SK-N-MC (cell line): Measurements from ENCODE around the gene DNAH17.
A peak's percentile ranks its signal among the peaks of the same experiment; 100 is the strongest.

Experiments used
- DNase-seq: peaks from one replicate; pipeline ENCODE4 v3.0.0-alpha.2; 2011; ENCODE audit warnings: low read depth, low spot score
- H3K27ac ChIP-seq: fragments of 200-600 bp; sonication (generic); 2 replicates; pipeline ENCODE4 v1.5.1; 2016; ENCODE audit warnings: mixed run types
- H3K36me3 ChIP-seq: fragments of 200-600 bp; sonication (generic); 2 replicates; pipeline ENCODE4 v1.6.1; 2017; ENCODE audit warnings: antibody characterized with exemption, low read length, mixed read lengths; ENCODE audit not compliant: insufficient read depth
- H3K4me3 ChIP-seq: fragments of 200-600 bp; sonication (generic); 2 replicates; pipeline ENCODE4 v1.5.1; 2016
- H3K9ac ChIP-seq: fragments of 200-600 bp; sonication (generic); 2 replicates; pipeline ENCODE4 v1.8.0; 2017; ENCODE audit warnings: mixed run types, mixed read lengths; ENCODE audit not compliant: insufficient read length
- H3K9me3 ChIP-seq: fragments of 200-600 bp; sonication (generic); 2 replicates; pipeline ENCODE4 v1.6.1; 2017; ENCODE audit warnings: low read depth, mild to moderate bottlenecking, antibody characterized with exemption, low read length, moderate library complexity, mixed read lengths
- EZH2 ChIP-seq: fragments of 200-600 bp; sonication (generic); IDR thresholded peaks from one replicate; pipeline ENCODE4 v1.6.1; 2017; ENCODE audit warnings: antibody characterized with exemption
- FOXP2 ChIP-seq: optimal IDR thresholded peaks from 2 replicates; pipeline ENCODE3; 2011; ENCODE audit warnings: mild to moderate bottlenecking, moderate library complexity; ENCODE audit not compliant: insufficient read depth; ENCODE audit errors: extremely low read length, control extremely low read depth
- POLR2AphosphoS5 ChIP-seq: IDR thresholded peaks from 2 replicates; pipeline ENCODE4 v1.6.1; 2012; ENCODE audit warnings: mild to moderate bottlenecking, low read depth, low read length, borderline replicate concordance

DNAH17 gene

DNA sequence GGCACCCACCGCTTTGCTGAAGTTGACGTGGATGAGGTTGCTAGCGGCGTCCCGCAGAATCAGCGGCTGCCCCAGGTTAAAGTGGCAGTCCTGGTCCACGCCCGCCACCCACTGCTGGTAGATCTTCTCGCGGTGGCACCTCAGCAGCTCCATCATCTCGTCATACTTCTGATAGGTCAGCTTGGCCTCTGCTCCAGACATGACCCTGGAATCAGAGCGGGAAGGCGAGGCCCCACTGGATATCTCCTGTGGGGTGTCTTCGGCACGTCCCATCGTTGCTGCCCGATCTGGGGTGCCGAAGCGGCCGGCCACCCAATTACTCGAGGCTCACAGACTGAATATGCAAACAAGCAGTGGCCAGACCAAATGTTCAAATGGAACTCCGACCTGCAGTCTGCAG is 16.5 kb downstream of the DNAH17 start:
- Histone ChIP-seq H3K9ac (no peak overlapping the region), H3K27ac (no peak overlapping the region), H3K4me3 (no peak overlapping the region), H3K9me3 (no peaks in the 10 kb centered on the region), H3K36me3 (no peaks in the 10 kb centered on the region)
- TF ChIP-seq FOXP2: no peak
- TF ChIP-seq EZH2: no peak
- TF ChIP-seq POLR2AphosphoS5: no peak
- no peak for DNase-seq

GRCh38 chr17:78559749-78560368 is 17.3 kb downstream of the DNAH17 start:
- Histone ChIP-seq H3K27ac (no peak overlapping the region), H3K9ac (no peak overlapping the region), H3K4me3 (no peak overlapping the region), H3K36me3 (no peaks in the 10 kb centered on the region), H3K9me3 (no peaks in the 10 kb centered on the region)
- no peak for DNase-seq
- TF ChIP-seq POLR2AphosphoS5: no peak
- TF ChIP-seq FOXP2: no peak
- TF ChIP-seq EZH2: no peak

- H3K4me3 ChIP-seq: no peak overlapping the region
- no peaks in the 10 kb centered on the region for H3K36me3 ChIP-seq
- no peak for DNase-seq
- no peak overlapping the region for H3K27ac ChIP-seq
- no peaks in the 10 kb centered on the region for H3K9me3 ChIP-seq
- no peak overlapping the region for H3K9ac ChIP-seq
- TF ChIP-seq FOXP2: no peak
- no peak for TF ChIP-seq EZH2
- no peak for TF ChIP-seq POLR2AphosphoS5
Observed at GRCh38 chr17:78558989-78559388, 18.2 kb downstream of the DNAH17 start.

- no peak overlapping the region for H3K9ac ChIP-seq
- no peak for DNase-seq
- 0 out of 2 replicates have a peak overlapping the region, but pooled peaks have one; percentile 8 for H3K4me3 ChIP-seq
- no peak overlapping the region for H3K27ac ChIP-seq
- no peaks in the 10 kb centered on the region for H3K36me3 ChIP-seq
- H3K9me3 ChIP-seq: no peaks in the 10 kb centered on the region
- TF ChIP-seq EZH2 (no peak), POLR2AphosphoS5 (no peak), FOXP2 (no peak)
Observed at GRCh38 chr17:78558181-78558850, 18.9 kb downstream of the DNAH17 start.

- no peak overlapping the region for H3K4me3 ChIP-seq
- DNase-seq: peak; percentile 57
Observed at GRCh38 chr17:78557598-78558039, 19.6 kb downstream of the DNAH17 start.

DNA sequence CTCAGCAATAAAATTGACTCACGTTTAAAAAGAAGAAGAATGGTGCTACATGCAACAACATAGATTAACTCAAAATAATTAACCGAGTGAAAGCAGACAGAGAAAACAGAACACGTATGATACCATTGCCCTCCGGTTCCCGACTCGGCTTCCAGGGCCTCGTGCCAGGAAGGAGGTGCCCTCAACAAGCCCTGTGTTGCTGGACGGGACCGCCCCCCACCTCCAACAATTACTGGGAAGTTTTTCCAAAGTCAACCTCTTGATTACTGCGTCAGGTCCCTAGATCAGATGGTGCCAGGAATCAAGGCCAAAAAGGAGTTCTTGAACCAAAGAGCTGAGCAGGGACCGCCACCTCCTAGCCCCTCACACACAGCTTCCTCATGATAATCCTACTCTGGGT is 20.4 kb downstream of the DNAH17 start:
- Histone ChIP-seq H3K9ac (no peak overlapping the region), H3K4me3 (no peak overlapping the region), H3K27ac (no peak overlapping the region), H3K36me3 (no peaks in the 10 kb centered on the region), H3K9me3 (no peaks in the 10 kb centered on the region)
- no peak for DNase-seq
- TF ChIP-seq FOXP2: no peak
- no peak for TF ChIP-seq POLR2AphosphoS5
- no peak for TF ChIP-seq EZH2

More at GRCh38 chr17:78557598-78558039, 19.6 kb downstream of the DNAH17 start:
- no peaks in the 10 kb centered on the region for H3K36me3 ChIP-seq
- TF ChIP-seq POLR2AphosphoS5 (no peak), FOXP2 (no peak), EZH2 (no peak)
- no peak overlapping the region for H3K27ac ChIP-seq
- H3K9ac ChIP-seq: no peak overlapping the region
- H3K9me3 ChIP-seq: no peaks in the 10 kb centered on the region

DNA sequence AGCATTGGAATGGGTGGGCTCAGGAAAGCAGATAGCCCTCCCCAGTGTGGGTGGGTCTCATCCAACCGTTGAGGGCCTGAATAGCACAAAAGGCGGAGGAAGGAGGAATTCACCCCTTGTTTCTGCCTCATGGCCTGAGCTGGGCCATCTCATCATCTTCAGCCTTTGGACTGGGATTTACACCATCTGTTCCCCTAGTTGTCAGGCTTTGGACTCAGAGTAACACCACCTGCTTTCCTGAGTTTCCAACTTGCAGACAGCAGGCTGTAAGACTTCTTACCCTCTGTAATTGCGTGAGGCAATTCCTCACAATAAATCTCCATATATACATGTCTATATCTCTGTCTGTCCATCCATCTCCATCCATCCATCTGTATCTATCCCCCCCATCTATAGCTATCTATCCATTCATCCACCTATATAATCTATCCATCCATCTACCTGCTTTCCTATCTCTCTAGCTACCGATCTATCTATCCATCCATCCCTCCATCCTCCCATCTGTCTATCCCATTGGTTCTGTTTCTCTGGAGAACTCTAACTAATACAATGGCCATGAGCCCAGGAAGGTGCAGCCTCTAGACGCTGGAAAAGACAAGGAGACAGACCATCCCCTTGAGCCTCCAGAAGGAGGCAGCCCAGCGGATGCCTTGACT is 21.3 kb downstream of the DNAH17 start:
- TF ChIP-seq POLR2AphosphoS5: no peak
- no peak for TF ChIP-seq EZH2
- no peak for TF ChIP-seq FOXP2
- Histone ChIP-seq H3K27ac (no peak overlapping the region), H3K9ac (no peak overlapping the region), H3K9me3 (no peaks in the 10 kb centered on the region), H3K36me3 (no peaks in the 10 kb centered on the region), H3K4me3 (no peak overlapping the region)
- no peak for DNase-seq

GRCh38 chr17:78550464-78550863 is 26.7 kb downstream of the DNAH17 start:
- no peak for DNase-seq
- H3K9me3 ChIP-seq: no peaks in the 10 kb centered on the region
- H3K27ac ChIP-seq: no peak overlapping the region
- no peak overlapping the region for H3K4me3 ChIP-seq
- H3K9ac ChIP-seq: no peak overlapping the region
- TF ChIP-seq FOXP2 (no peak), EZH2 (no peak), POLR2AphosphoS5 (no peak)
- H3K36me3 ChIP-seq: no peaks in the 10 kb centered on the region

GRCh38 chr17:78548725-78549124 is 28.5 kb downstream of the DNAH17 start:
- no peak for DNase-seq
- no peaks in the 10 kb centered on the region for H3K9me3 ChIP-seq
- no peak overlapping the region for H3K4me3 ChIP-seq
- no peak for TF ChIP-seq FOXP2
- no peak for TF ChIP-seq POLR2AphosphoS5
- TF ChIP-seq EZH2: no peak
- H3K9ac ChIP-seq: no peak overlapping the region
- H3K27ac ChIP-seq: no peak overlapping the region
- H3K36me3 ChIP-seq: no peaks in the 10 kb centered on the region

DNA sequence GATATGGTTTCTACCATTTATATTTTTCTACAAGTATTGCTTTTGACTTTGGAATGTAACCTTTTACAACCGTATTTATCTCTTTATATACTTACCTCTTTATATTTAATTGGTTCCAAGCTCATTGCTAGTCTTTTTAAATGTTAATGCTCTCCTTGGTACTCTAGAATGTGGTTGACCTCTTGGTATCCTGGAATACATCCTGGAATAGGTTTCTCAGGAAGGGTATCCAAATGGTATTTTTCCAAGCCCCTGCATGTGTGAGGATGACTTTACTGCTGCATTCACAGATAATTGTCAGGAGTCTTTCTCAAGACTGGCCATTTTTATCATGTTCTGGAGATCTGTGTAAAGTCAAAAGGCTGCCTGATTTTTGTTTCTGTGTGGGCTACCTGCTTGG is 30.2 kb downstream of the DNAH17 start:
- Histone ChIP-seq H3K9ac (no peak overlapping the region), H3K36me3 (no peaks in the 10 kb centered on the region), H3K9me3 (no peaks in the 10 kb centered on the region), H3K27ac (no peak overlapping the region), H3K4me3 (no peak overlapping the region)
- no peak for DNase-seq
- TF ChIP-seq FOXP2 (no peak), EZH2 (no peak), POLR2AphosphoS5 (no peak)
